Panc1 (cell line): ENCODE results near the gene HES5. TPM values are rescaled to one million over a fixed set of nuclear protein-coding genes. Genes with fewer than 3 reads are reported as not detected.

Experiments
- ATAC-seq: fragments of 200-7000 bp; cut with Tn5 transposase; 2 replicates; pipeline ENCODE4 v1.9.1; 2020; ENCODE audit warnings: mild to moderate bottlenecking, moderate library complexity
- BruUV-seq: library from RNA; stranded (reverse); fragments of 400-500 nt; replicated peaks from 2 replicates; lab custom pipeline; 2021; lab: Mats Ljungman, UMichigan
- CTCF ChIA-PET: fragments of 300-600 bp; sonication (Branson Sonifier 250); formaldehyde crosslinking; loops from one replicate; lab custom pipeline; 2022; ENCODE audit warnings: antibody characterized with exemption; lab: Charles Lee
- POLR2A ChIA-PET: fragments of 300-600 bp; sonication (Branson Sonifier 250); formaldehyde crosslinking; loops from one replicate; lab custom pipeline; 2022; ENCODE audit warnings: antibody characterized with exemption; lab: Charles Lee
- DNase-seq: peaks from one replicate; pipeline ENCODE4 v3.0.0-alpha.2; 2010; ENCODE audit warnings: low read depth, low spot score
- H3K27ac ChIP-seq: 2 replicates; pipeline ENCODE4 v1.5.1; 2011; ENCODE audit warnings: mild to moderate bottlenecking, low read length, inconsistent platforms
- H3K27me3 ChIP-seq: fragments of 200-500 bp; sonication (Bioruptor generic); 2 replicates; pipeline ENCODE4 v1.6.0; 2014; ENCODE audit warnings: low read length, inconsistent platforms; ENCODE audit not compliant: control insufficient read depth, insufficient read depth
- H3K36me3 ChIP-seq: fragments of 200-500 bp; sonication (Bioruptor generic); 2 replicates; pipeline ENCODE4 v1.5.1; 2014; ENCODE audit warnings: inconsistent platforms, mild to moderate bottlenecking, low read length, moderate library complexity; ENCODE audit not compliant: control insufficient read depth, insufficient read depth
- H3K4me1 ChIP-seq: 2 replicates; pipeline ENCODE4 v1.5.1; 2011; ENCODE audit warnings: inconsistent platforms, mild to moderate bottlenecking, low read length, moderate library complexity; ENCODE audit not compliant: control insufficient read depth, insufficient read depth
- H3K4me3 ChIP-seq, 2 experiments: 2 replicates each; pipeline ENCODE4 v1.5.1; 2011 to 2012; ENCODE audit warnings: low read depth in 2 of 2, low read length in 2 of 2, mild to moderate bottlenecking in 2 of 2, inconsistent platforms in 1 of 2, moderate library complexity in 1 of 2
- H3K9me3 ChIP-seq: fragments of 200-500 bp; sonication (Bioruptor generic); 2 replicates; pipeline ENCODE4 v1.5.1; 2014; ENCODE audit warnings: low read depth, mild to moderate bottlenecking, inconsistent platforms, low read length, moderate library complexity; ENCODE audit not compliant: control insufficient read depth, insufficient read depth
- POLR2AphosphoS5 ChIP-seq: IDR thresholded peaks from 2 replicates; pipeline ENCODE4 v1.6.1; 2012; ENCODE audit warnings: mild to moderate bottlenecking, low read depth, low read length, moderate library complexity
- SIN3A ChIP-seq: IDR thresholded peaks from 2 replicates; pipeline ENCODE4 v1.6.1; 2012; ENCODE audit warnings: low read depth, mild to moderate bottlenecking, low read length, moderate library complexity, borderline replicate concordance; ENCODE audit not compliant: insufficient read depth
- TCF7L2 ChIP-seq: IDR thresholded peaks from 2 replicates; pipeline ENCODE4 v1.6.1; 2011; ENCODE audit warnings: mild to moderate bottlenecking, low read depth, low read length, inconsistent platforms
- in situ Hi-C: cut with HindIII; loops from 2 replicates; pipeline ENCODE4 v1.10.0; 2016; ENCODE audit warnings: low sequenced_read_pairs, low pct_unique_long_range_greater_than_20kb
- intact Hi-C: fragments of 100-400 bp; cut with micrococcal nuclease; formaldehyde crosslinking; loops from one replicate; pipeline ENCODE4 v1.10.0; 2022; ENCODE audit not compliant: unreplicated experiment
- total RNA-seq: library from RNA; stranded (reverse); gene quantifications from one replicate; pipeline ENCODE4 v1.2.1, GENCODE V29; 2021; ENCODE audit not compliant: unreplicated experiment
- TF ChIP-seq, protein P1 (sequence below), 2 experiments: IDR thresholded peaks; 2 replicates each; pipeline ENCODE4 v1.6.1; 2011 to 2012; ENCODE audit warnings: low read depth in 2 of 2, control low read depth in 1 of 2, low read length in 1 of 2, mild to moderate bottlenecking in 1 of 2, moderate library complexity in 1 of 2; ENCODE audit not compliant: insufficient read depth in 1 of 2
- TF ChIP-seq, protein P2 (sequence below): fragments of 450-650 bp; IDR thresholded peaks from 2 replicates; pipeline ENCODE4 v1.5.1; 2017; ENCODE audit warnings: mild to moderate bottlenecking

Gene HES5
- total RNA-seq, 1 experiment from 2014 or later = not detected

DNA sequence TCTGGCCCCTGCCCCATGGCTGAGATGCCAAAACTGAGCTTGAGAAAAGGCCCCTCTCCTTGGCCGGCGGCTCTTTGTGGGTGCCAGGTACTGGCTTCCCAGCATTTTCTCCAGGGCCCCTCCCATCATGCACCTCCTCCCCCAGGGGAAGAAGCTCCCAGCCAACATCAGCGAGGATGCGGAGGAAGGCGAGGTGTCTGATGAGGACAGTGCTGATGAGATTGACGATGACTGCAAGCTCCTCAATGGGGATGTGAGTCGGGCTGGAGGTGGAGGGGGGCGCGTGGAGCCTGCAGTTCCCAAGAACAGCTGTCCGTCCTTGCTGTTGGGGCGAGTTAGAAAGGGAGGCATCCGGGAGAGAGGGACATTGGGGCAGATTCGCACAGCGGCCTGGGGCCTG is 40.4 kb downstream of the HES5 start:
- Histone ChIP-seq H3K36me3 (no peaks in the 10 kb centered on the region), H3K27me3 (no peaks in the 10 kb centered on the region), H3K27ac (no peak overlapping the region), H3K4me3 (no peak overlapping the region), H3K9me3 (no peaks in the 10 kb centered on the region), H3K4me1 (peaks cover 14% of the 10 kb centered on the region)
- TF ChIP-seq POLR2AphosphoS5 = no peak
- TF ChIP-seq, protein P1, sequence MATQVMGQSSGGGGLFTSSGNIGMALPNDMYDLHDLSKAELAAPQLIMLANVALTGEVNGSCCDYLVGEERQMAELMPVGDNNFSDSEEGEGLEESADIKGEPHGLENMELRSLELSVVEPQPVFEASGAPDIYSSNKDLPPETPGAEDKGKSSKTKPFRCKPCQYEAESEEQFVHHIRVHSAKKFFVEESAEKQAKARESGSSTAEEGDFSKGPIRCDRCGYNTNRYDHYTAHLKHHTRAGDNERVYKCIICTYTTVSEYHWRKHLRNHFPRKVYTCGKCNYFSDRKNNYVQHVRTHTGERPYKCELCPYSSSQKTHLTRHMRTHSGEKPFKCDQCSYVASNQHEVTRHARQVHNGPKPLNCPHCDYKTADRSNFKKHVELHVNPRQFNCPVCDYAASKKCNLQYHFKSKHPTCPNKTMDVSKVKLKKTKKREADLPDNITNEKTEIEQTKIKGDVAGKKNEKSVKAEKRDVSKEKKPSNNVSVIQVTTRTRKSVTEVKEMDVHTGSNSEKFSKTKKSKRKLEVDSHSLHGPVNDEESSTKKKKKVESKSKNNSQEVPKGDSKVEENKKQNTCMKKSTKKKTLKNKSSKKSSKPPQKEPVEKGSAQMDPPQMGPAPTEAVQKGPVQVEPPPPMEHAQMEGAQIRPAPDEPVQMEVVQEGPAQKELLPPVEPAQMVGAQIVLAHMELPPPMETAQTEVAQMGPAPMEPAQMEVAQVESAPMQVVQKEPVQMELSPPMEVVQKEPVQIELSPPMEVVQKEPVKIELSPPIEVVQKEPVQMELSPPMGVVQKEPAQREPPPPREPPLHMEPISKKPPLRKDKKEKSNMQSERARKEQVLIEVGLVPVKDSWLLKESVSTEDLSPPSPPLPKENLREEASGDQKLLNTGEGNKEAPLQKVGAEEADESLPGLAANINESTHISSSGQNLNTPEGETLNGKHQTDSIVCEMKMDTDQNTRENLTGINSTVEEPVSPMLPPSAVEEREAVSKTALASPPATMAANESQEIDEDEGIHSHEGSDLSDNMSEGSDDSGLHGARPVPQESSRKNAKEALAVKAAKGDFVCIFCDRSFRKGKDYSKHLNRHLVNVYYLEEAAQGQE (IDR thresholded peaks at IDR 0.05; ENCODE audit: insufficient read depth in 1 of 2, low read depth in 2 of 2, low read length in 1 of 2) = no peak
- TF ChIP-seq TCF7L2 = no peak
- TF ChIP-seq SIN3A = no peak
- TF ChIP-seq, protein P2, sequence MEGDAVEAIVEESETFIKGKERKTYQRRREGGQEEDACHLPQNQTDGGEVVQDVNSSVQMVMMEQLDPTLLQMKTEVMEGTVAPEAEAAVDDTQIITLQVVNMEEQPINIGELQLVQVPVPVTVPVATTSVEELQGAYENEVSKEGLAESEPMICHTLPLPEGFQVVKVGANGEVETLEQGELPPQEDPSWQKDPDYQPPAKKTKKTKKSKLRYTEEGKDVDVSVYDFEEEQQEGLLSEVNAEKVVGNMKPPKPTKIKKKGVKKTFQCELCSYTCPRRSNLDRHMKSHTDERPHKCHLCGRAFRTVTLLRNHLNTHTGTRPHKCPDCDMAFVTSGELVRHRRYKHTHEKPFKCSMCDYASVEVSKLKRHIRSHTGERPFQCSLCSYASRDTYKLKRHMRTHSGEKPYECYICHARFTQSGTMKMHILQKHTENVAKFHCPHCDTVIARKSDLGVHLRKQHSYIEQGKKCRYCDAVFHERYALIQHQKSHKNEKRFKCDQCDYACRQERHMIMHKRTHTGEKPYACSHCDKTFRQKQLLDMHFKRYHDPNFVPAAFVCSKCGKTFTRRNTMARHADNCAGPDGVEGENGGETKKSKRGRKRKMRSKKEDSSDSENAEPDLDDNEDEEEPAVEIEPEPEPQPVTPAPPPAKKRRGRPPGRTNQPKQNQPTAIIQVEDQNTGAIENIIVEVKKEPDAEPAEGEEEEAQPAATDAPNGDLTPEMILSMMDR = no peak
- no TSS peak for BruUV-seq
- ATAC-seq = no peak
- ChIA-PET POLR2A (no interaction called here), CTCF (interaction anchor here (0.6 kb wide), 2 partner anchors 26 to 70 kb away, joined by 3 to 5 read pairs; no protein-coding TSS in a partner anchor)
- intact Hi-C loops (loop anchor here (10.0 kb wide), 1 partner anchor 565 kb away; no protein-coding TSS in a partner anchor), in situ Hi-C loops (no loop called here)
- DNase-seq = no peak

DNA sequence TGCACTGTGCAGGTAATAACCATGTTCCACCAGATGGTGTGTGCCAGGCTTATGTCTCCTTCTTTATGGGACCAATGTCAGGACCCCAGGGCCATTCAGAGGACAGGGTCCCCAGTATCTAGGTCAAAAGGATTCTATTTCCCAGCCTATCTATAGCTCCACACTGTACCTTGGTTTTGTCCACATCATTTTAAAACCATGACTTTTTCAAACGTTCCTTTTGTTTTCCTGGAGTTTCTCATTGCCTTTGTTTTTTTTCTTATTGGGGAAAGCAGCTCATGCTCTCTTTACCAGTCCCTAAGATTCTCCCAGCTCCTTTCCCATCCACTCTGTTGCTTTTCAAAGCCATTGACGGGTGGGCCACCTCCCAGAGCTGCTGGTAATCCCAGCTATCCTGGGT is 41.4 kb downstream of the HES5 start:
- Histone ChIP-seq H3K4me3 (no peak overlapping the region), H3K36me3 (no peaks in the 10 kb centered on the region), H3K27ac (no peak overlapping the region), H3K27me3 (no peaks in the 10 kb centered on the region), H3K4me1 (peaks cover 5% of the 10 kb centered on the region), H3K9me3 (no peaks in the 10 kb centered on the region)
- in situ Hi-C loops = no loop called here
- DNase-seq = no peak
- CTCF ChIA-PET = interaction anchor here (0.5 kb wide), 1 partner anchor 92 kb away, joined by 3 read pairs; no protein-coding TSS in a partner anchor
- no peak for ATAC-seq
- BruUV-seq = no TSS peak
- POLR2A ChIA-PET = no interaction called here
- TF ChIP-seq POLR2AphosphoS5 (no peak), TCF7L2 (no peak), SIN3A (no peak)
- TF ChIP-seq, protein P1 (IDR thresholded peaks at IDR 0.05; ENCODE audit: insufficient read depth in 1 of 2, low read depth in 2 of 2, low read length in 1 of 2) = no peak
- TF ChIP-seq, protein P2 = no peak
- intact Hi-C loops = no loop called here
